Measurements from ENCODE around the gene LSMEM2.

Gene LSMEM2

DNA sequence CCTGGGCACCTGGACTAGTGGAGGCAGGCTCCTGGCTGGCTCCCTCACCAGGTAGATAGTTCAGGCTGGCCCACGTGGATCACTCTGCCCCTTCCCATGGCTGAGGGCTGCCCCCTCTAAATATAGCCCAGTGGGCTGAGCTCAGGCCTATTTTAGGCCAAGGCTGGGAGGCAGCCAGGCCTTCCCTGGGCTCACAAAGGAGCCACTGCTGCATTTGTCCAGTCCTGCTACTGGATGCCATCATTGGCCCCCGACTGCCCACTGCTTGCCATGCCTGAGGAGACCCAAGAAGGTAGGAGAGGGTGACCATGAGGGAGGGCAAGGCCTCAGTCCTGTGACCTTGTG lies at the start of gene LSMEM2:
LSMEM2 (plus strand) TSS at position 208 of the 345 bp plus-strand sequence; CDS start at position 235, 27 bp downstream.
- Mint-ChIP-seq H3K4me1 (peaks cover 25% of the 10 kb centered on the region), H3K27ac (no peak within 1 kb of the TSS), H3K36me3 (no peaks in the 10 kb centered on the region), H3K9me3 (no peaks in the 10 kb centered on the region), H3K4me3 (no peak within 1 kb of the TSS), H3K27me3 (peaks cover 32% of the 10 kb centered on the region)
- no peak for ATAC-seq

DNA sequence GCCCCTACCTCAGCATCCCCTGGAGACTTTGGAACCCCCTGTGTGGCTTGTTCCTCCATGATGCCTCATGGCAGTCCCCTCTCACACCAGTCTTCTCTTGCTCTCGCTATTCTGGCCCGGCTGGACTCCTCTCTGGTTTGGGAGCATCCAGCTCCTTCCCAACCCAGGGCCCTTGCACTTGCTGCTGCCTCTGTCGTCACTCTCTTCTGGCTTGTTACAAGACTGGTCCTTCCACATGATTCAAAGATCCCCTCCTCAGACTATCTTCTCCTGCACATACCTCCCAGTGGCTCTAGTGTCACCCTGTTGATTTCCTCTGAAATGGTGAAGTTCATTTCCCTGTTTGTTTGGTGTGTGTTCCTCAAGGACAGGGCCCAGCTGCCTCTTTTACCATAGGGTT lies 49.4 kb upstream of the LSMEM2 start:
- Mint-ChIP-seq H3K4me1 (peaks cover 71% of the 10 kb centered on the region), H3K27ac (peak overlapping the region; percentile 59), H3K9me3 (no peaks in the 10 kb centered on the region), H3K36me3 (no peaks in the 10 kb centered on the region), H3K4me3 (no peak overlapping the region), H3K27me3 (peaks cover 7% of the 10 kb centered on the region)
- ATAC-seq: no peak

DNA sequence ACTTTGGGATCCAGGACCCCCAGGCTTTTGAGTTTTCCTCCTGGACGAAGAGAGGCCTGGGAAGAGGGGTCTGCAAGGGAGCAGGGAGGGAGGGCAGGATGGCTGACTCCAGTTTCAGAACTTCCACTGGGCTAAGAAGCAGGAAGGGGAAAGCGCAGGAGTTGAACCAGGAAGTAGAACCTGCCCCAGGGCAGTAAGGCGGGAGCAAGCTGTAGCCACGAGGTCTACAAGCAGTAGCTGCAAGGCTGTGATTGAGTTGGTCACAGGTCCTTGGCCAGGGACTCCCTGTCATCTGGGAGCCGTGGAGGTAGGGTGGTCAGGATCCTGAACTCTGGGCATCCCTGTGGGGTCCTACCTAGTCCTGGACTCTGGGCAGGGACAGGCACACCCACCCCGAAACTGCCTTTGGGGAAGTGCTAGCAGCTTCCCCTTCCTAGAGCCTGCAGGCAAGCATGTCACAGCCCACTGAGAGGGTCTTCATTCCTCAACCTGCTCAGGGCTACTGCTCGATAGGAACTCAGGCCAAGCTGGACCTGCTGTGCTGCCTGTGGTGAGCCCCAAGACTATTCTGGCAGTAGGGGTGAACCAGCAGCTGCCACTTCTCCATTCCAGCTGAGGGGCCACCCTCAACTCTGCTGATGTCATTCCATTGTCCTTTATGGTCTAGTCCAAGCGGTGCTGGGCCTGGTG lies 48.6 kb upstream of the LSMEM2 start:
- Mint-ChIP-seq H3K36me3 (no peaks in the 10 kb centered on the region), H3K4me3 (no peak overlapping the region), H3K27me3 (no peaks in the 10 kb centered on the region), H3K9me3 (no peaks in the 10 kb centered on the region), H3K4me1 (peaks cover 73% of the 10 kb centered on the region), H3K27ac (peak overlapping the region; percentile 59)
- no peak for ATAC-seq

DNA sequence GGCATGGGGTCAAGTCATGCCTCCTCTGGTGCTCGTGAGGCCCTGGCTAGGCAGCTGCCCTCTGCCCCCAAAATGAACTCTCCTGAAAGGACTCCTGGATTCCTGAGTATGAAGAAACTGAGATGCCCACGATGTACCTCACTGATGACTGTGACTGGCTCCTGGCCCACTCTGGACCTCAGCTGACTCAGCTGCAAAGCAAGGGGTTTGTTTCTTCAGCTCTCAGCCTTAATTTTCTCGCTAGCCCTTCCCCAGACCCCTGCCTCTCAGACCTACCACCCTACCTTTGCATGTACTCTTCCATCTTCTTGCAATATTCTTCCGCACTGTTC lies 48.1 kb upstream of the LSMEM2 start:
- Mint-ChIP-seq H3K9me3 (no peaks in the 10 kb centered on the region), H3K27me3 (no peaks in the 10 kb centered on the region), H3K4me1 (peaks cover 73% of the 10 kb centered on the region), H3K4me3 (no peak overlapping the region), H3K36me3 (no peaks in the 10 kb centered on the region), H3K27ac (peak overlapping the region; percentile 59)
- ATAC-seq: no peak

DNA sequence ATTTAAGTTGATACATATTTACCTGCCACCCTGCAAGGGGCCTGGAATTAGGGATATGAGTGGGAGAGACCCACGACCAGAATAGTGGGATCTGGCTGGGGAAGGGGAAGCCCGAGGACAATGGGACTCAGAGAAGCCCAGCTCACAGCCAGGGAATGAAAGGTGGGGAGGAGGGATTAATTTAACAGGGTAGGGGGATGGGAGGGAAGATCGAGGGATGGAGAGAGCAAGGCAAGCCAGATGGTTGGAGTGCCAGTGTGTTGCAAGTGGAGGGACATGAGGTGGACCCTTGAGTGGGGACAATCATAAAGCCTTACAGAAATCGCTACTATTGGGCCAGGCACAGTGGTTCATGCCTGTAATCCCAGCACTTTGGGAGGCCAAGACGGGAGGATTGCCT lies 47.3 kb upstream of the LSMEM2 start:
- Mint-ChIP-seq H3K4me3 (no peak overlapping the region), H3K9me3 (no peaks in the 10 kb centered on the region), H3K36me3 (peaks cover 2% of the 10 kb centered on the region), H3K27ac (no peak overlapping the region), H3K4me1 (peaks cover 65% of the 10 kb centered on the region), H3K27me3 (no peaks in the 10 kb centered on the region)
- ATAC-seq: no peak

GRCh38 chr3:50232303-50232702 lies 46.6 kb upstream of the LSMEM2 start:
- Mint-ChIP-seq H3K27me3 (no peaks in the 10 kb centered on the region), H3K4me3 (no peak overlapping the region), H3K9me3 (no peaks in the 10 kb centered on the region), H3K27ac (no peak overlapping the region), H3K36me3 (peaks cover 9% of the 10 kb centered on the region), H3K4me1 (peaks cover 65% of the 10 kb centered on the region)
- ATAC-seq: no peak

DNA sequence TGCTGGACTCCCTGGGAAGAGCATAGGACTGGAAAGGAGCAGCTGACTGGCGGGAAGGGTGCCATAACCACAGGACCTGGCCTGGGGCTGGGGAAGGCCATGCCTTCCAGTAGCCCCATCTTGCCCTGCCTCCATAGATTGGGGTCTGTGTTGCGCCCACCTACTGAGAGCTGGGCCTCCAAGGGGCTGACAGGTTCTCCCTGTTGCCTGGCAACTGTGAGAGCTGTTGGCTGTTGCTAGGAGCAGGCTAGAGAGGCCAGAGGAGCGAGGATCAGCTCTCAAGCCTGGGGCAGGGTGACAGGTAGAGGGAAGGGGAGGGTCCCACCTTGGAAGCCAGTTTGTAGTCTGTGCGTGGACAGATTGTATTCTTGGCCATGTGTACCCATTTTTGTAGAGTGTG lies 45.7 kb upstream of the LSMEM2 start:
- H3K4me1 Mint-ChIP-seq: peaks cover 64% of the 10 kb centered on the region
- H3K36me3 Mint-ChIP-seq: peaks cover 18% of the 10 kb centered on the region
- no peak overlapping the region for H3K4me3 Mint-ChIP-seq
- H3K27me3 Mint-ChIP-seq: no peaks in the 10 kb centered on the region
- H3K27ac Mint-ChIP-seq: no peak overlapping the region
- no peak for ATAC-seq
- H3K9me3 Mint-ChIP-seq: no peaks in the 10 kb centered on the region

DNA sequence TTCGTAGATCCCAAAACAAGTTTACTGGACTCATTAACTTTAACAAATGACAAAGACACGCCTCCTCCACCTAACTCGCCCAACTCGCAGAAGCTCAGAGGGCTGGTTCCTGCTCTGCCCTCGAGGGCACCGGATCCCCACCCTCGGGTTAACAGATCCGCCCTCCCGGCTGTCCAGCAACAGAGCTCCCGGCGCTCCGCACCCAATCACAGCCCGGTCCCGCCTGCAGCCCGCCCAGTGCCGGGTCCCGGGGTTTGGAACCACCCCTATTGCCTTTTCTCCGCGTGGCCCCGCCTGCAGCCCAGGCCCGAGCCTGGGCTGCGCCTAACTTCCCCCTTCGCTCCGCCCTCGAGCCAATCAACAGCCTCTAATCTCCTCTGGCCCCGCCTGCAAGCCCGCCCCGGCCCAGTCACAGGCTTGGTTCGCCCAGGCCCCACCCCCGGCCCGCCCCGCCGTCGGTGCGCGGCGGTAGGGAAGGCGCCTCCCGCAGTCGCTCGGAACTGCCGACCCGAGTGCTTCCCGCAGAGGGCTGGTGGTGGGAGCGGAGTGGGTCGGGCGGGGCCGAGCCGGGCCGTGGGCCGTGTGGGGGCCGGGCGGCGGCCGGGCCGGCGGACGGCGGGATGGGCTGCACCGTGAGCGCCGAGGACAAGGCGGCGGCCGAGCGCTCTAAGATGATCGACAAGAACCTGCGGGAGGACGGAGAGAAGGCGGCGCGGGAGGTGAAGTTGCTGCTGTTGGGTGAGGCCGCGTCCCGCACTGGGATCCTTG lies 43.0 kb upstream of the LSMEM2 start, which contains the start of gene GNAI2:
GNAI2 (plus strand) TSS at position 489 of the 768 bp plus-strand sequence; CDS start at position 621, 132 bp downstream.
- Mint-ChIP-seq H3K4me1 (peaks cover 66% of the 10 kb centered on the region), H3K36me3 (peaks cover 30% of the 10 kb centered on the region), H3K4me3 (peak within 1 kb of the TSS; percentile 98), H3K9me3 (no peaks in the 10 kb centered on the region), H3K27ac (peak within 1 kb of the TSS; percentile 95), H3K27me3 (no peaks in the 10 kb centered on the region)
- ATAC-seq: peak; percentile 97

DNA sequence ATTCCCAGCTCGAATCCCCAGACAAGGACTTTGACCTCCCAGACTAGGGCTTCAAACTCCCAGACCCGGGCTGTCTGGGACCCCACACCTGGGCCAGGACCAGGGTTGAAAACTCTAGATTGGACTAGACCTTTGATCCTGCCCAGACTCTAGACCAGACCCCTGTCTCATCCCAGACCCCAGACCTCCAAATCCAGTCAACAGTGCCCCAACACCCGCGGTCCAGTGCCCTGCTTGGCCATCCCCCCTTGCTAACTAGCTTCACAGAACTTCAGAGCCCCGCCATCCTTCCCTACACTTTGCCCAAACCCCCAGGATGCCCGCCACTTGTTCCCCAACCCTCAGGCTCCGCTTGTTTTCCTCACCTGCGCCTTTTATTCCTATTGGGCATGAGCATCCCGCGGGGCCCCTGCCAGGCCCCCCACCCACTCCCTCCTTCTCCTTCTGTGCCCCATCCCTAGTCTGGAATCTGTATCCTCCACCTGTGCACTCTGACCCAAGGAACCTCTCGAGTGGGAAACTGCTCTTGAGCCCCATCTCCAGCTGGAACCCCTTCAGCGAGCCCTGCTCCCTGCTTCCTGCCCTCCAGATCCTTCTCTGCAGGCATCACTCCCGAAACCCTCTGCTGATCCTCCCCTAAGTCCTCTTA lies 42.3 kb upstream of the LSMEM2 start:
- no peaks in the 10 kb centered on the region for H3K9me3 Mint-ChIP-seq
- H3K4me1 Mint-ChIP-seq: peaks cover 68% of the 10 kb centered on the region
- H3K36me3 Mint-ChIP-seq: peaks cover 33% of the 10 kb centered on the region
- H3K27ac Mint-ChIP-seq: peak overlapping the region; percentile 95
- H3K27me3 Mint-ChIP-seq: no peaks in the 10 kb centered on the region
- peak overlapping the region; percentile 98 for H3K4me3 Mint-ChIP-seq
- ATAC-seq: no peak

- Mint-ChIP-seq H3K4me1 (peaks cover 74% of the 10 kb centered on the region), H3K4me3 (peak overlapping the region; percentile 98), H3K9me3 (no peaks in the 10 kb centered on the region), H3K27me3 (no peaks in the 10 kb centered on the region), H3K27ac (peak overlapping the region; percentile 95), H3K36me3 (peaks cover 33% of the 10 kb centered on the region)
- ATAC-seq: no peak
Observed at GRCh38 chr3:50237133-50237651, 41.7 kb upstream of the LSMEM2 start.

- peak; percentile 67 for ATAC-seq
- no peaks in the 10 kb centered on the region for H3K27me3 Mint-ChIP-seq
Observed at GRCh38 chr3:50237754-50238548, 40.9 kb upstream of the LSMEM2 start.

GRCh38 chr3:50238549-50239026 lies 40.3 kb upstream of the LSMEM2 start:
- H3K36me3 Mint-ChIP-seq: peaks cover 33% of the 10 kb centered on the region
- ATAC-seq: no peak
- H3K9me3 Mint-ChIP-seq: no peaks in the 10 kb centered on the region
- H3K4me3 Mint-ChIP-seq: peak overlapping the region; percentile 98
- H3K4me1 Mint-ChIP-seq: peaks cover 75% of the 10 kb centered on the region
- peak overlapping the region; percentile 95 for H3K27ac Mint-ChIP-seq
- no peaks in the 10 kb centered on the region for H3K27me3 Mint-ChIP-seq

More at GRCh38 chr3:50237754-50238548, 40.9 kb upstream of the LSMEM2 start:
- Mint-ChIP-seq H3K27ac (peak overlapping the region; percentile 95), H3K36me3 (peaks cover 33% of the 10 kb centered on the region), H3K4me1 (peaks cover 75% of the 10 kb centered on the region), H3K4me3 (peak overlapping the region; percentile 98), H3K9me3 (no peaks in the 10 kb centered on the region)

DNA sequence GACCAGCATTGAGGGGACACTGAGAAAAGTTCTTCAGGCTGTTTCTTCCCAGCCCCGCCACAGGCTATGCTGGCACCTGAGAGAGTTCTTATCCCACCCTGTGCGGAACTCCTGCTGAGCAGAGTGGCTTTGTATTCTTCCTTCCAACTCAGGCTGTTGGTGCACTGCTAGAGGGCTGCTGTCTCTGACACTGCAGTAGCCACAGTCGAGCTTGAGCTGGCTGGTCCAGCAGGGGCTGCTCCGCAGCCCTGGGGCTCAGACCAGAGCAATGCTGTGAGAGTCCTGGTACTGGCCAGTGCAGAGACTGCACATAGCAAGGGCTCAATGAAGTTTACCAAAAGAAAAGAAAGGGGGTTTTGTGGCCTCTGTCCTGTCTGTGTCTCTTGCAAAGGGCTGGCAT lies 39.2 kb upstream of the LSMEM2 start:
- peaks cover 85% of the 10 kb centered on the region for H3K4me1 Mint-ChIP-seq
- peaks cover 33% of the 10 kb centered on the region for H3K36me3 Mint-ChIP-seq
- no peaks in the 10 kb centered on the region for H3K9me3 Mint-ChIP-seq
- H3K4me3 Mint-ChIP-seq: peak overlapping the region; percentile 42
- H3K27me3 Mint-ChIP-seq: no peaks in the 10 kb centered on the region
- peak overlapping the region; percentile 95 for H3K27ac Mint-ChIP-seq
- ATAC-seq: no peak

GRCh38 chr3:50241163-50241562 lies 37.7 kb upstream of the LSMEM2 start:
- H3K4me3 Mint-ChIP-seq: peak overlapping the region; percentile 69
- no peaks in the 10 kb centered on the region for H3K9me3 Mint-ChIP-seq
- H3K27ac Mint-ChIP-seq: peak overlapping the region; percentile 95
- ATAC-seq: no peak
- peaks cover 90% of the 10 kb centered on the region for H3K4me1 Mint-ChIP-seq
- no peaks in the 10 kb centered on the region for H3K27me3 Mint-ChIP-seq
- peaks cover 33% of the 10 kb centered on the region for H3K36me3 Mint-ChIP-seq

All from stimulated activated memory B cell treated with anti-CD40 and anti-IgM and Interleukin-4, amounts not matched to agents 10 μg/mL and 1 μg/mL and 100 μg/mL, for 72 hours (primary cell).